Measurements from ENCODE around the gene TEX51.

DNA sequence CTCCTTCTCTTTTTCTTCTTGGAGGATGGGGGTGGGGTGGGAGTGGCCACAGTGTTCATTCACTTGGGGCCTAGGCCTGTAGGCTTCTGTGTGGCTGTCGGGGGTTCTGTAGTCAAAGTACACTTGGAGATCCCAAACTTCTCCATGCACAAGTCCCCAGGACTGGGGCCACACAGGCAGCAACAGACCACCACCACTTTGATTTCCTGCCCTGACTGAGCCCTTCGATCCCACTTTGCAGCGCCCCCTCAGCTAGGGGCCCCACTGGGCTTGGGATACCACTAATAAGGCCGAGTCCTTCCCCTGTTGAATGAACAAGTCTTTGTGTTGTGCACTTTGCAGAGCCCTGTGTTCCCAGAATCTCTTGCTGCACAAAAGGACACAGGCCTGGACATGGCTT lies 5.5 kb upstream of the TEX51 start:
- TF ChIP-seq, protein P1, sequence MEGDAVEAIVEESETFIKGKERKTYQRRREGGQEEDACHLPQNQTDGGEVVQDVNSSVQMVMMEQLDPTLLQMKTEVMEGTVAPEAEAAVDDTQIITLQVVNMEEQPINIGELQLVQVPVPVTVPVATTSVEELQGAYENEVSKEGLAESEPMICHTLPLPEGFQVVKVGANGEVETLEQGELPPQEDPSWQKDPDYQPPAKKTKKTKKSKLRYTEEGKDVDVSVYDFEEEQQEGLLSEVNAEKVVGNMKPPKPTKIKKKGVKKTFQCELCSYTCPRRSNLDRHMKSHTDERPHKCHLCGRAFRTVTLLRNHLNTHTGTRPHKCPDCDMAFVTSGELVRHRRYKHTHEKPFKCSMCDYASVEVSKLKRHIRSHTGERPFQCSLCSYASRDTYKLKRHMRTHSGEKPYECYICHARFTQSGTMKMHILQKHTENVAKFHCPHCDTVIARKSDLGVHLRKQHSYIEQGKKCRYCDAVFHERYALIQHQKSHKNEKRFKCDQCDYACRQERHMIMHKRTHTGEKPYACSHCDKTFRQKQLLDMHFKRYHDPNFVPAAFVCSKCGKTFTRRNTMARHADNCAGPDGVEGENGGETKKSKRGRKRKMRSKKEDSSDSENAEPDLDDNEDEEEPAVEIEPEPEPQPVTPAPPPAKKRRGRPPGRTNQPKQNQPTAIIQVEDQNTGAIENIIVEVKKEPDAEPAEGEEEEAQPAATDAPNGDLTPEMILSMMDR (IDR thresholded peaks at IDR 0.05) = no peak
- no peak for TF ChIP-seq POLR2AphosphoS5 (IDR thresholded peaks at IDR 0.05)

All from upper lobe of left lung (tissue), 4 donors.